Mammary epithelial cell (primary cell): ENCODE results near the gene CDADC1.

ENCODE experiments used
- EZH2 ChIP-seq: IDR thresholded peaks from 2 replicates; pipeline ENCODE4 v1.6.1; 2012; ENCODE audit warnings: low read length, inconsistent platforms, borderline replicate concordance
- TF ChIP-seq, protein P1 (sequence below), 2 donors: IDR thresholded peaks in 1 of 2; conservative IDR thresholded peaks in 1 of 2; 2 replicates each; pipeline ENCODE4 v1.5.1; 2011 to 2012; ENCODE audit warnings: inconsistent platforms in 2 of 2, low read length in 2 of 2, mild to moderate bottlenecking in 2 of 2, control low read depth in 1 of 2, low read depth in 1 of 2; ENCODE audit not compliant: insufficient read depth in 1 of 2; ENCODE audit errors: extremely low read depth in 1 of 2

DNA sequence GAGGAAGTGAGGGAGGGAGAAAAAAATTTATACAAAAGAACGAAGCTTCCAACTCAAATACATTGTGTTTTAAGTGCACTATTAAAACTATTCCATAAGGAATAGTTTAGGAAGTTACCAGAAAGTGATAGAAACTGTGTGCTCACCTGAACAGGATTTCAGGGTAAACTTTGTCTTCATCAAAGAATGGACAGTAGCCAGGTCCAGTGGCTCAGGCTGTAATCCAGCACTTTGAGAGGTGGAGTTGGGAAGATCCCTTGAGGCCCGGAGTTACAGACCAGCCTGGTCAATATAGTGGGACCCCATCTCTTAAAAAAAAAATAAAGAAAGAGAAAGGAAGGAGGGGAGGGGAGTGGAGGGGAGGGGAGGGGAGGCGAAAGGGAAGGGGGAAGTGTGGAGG lies 13.0 kb upstream of the CDADC1 start:
- TF ChIP-seq, protein P1, sequence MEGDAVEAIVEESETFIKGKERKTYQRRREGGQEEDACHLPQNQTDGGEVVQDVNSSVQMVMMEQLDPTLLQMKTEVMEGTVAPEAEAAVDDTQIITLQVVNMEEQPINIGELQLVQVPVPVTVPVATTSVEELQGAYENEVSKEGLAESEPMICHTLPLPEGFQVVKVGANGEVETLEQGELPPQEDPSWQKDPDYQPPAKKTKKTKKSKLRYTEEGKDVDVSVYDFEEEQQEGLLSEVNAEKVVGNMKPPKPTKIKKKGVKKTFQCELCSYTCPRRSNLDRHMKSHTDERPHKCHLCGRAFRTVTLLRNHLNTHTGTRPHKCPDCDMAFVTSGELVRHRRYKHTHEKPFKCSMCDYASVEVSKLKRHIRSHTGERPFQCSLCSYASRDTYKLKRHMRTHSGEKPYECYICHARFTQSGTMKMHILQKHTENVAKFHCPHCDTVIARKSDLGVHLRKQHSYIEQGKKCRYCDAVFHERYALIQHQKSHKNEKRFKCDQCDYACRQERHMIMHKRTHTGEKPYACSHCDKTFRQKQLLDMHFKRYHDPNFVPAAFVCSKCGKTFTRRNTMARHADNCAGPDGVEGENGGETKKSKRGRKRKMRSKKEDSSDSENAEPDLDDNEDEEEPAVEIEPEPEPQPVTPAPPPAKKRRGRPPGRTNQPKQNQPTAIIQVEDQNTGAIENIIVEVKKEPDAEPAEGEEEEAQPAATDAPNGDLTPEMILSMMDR (conservative IDR thresholded peaks at IDR 0.05 in 1 of 2, IDR thresholded peaks at IDR 0.05 in 1 of 2; ENCODE audit: extremely low read depth in 1 of 2, insufficient read depth in 1 of 2, low read depth in 1 of 2, low read length in 2 of 2), result no peak
- no peak for TF ChIP-seq EZH2
